ENCODE measurements around the gene COMMD1.

DNA sequence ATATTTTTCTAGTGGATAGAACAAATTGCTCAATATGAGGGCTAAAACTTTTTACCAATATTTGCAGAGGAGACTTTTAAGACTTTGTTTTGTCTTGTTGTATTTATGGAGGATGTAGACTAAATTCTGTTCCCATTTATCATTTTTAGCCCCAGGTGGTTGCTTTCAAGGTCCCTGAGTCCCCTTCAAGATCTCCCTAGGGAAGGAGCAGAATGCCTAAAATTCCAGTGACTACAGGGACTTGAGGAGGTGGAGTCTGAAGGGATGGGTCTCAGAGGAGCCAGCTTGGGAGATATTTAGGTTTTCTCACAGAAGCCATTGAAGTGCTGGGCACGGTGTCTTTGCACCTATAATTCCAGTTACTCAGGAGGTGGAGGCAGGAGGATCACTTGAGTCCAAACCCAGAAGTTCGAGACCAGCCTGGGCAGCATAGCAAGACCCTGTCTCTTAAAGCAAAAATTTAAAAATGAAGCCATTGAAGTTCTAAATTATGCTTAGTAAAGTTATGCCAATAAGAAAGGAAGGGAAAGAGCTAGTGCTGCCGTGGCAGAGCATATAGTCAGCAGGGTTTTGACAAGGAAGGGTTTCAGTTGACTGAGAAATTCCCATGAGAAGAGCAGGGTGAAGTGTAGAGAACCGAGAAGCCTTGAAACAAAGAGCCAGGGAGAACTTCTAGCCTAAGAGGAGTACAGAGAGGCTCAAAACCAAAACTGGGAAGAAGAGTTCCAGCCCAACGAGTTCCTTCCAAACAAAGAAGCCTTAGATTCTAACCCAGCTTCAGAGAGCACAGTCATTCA is 43.4 kb downstream of the COMMD1 start:
- TF ChIP-seq POLR2A (IDR thresholded peaks at IDR 0.05) = no peak
- TF ChIP-seq, protein P1, sequence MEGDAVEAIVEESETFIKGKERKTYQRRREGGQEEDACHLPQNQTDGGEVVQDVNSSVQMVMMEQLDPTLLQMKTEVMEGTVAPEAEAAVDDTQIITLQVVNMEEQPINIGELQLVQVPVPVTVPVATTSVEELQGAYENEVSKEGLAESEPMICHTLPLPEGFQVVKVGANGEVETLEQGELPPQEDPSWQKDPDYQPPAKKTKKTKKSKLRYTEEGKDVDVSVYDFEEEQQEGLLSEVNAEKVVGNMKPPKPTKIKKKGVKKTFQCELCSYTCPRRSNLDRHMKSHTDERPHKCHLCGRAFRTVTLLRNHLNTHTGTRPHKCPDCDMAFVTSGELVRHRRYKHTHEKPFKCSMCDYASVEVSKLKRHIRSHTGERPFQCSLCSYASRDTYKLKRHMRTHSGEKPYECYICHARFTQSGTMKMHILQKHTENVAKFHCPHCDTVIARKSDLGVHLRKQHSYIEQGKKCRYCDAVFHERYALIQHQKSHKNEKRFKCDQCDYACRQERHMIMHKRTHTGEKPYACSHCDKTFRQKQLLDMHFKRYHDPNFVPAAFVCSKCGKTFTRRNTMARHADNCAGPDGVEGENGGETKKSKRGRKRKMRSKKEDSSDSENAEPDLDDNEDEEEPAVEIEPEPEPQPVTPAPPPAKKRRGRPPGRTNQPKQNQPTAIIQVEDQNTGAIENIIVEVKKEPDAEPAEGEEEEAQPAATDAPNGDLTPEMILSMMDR (IDR thresholded peaks at IDR 0.05 in 4 of 5, conservative IDR thresholded peaks at IDR 0.05 in 1 of 5) = no peak

Data from gastrocnemius medialis (tissue), 4 donors.